SK-N-SH (cell line): ENCODE measurements around the gene C10orf90. TPM values are rescaled to one million over a fixed set of nuclear protein-coding genes. Genes with fewer than 3 reads are reported as not detected.

ENCODE experiments used
- CTCF ChIA-PET: fragments of 300-600, 350-600 bp; formaldehyde crosslinking; extraction: SDS; loops from one replicate; lab custom pipeline; 2021; lab: Yijun Ruan, JAX
- POLR2A ChIA-PET: fragments of 350-600 bp; sonication (Branson Sonifier 250); formaldehyde crosslinking; extraction: SDS; loops from one replicate; lab custom pipeline; 2020; ENCODE audit warnings: antibody characterized with exemption, inconsistent platforms; lab: Yijun Ruan, JAX
- DNase-seq: peaks from one replicate; pipeline ENCODE4 v3.0.0; 2012
- H2AFZ ChIP-seq: fragments of 200-600 bp; sonication (generic); 2 replicates; pipeline ENCODE4 v1.8.1; 2016; ENCODE audit warnings: antibody characterized with exemption, mild to moderate bottlenecking, low read depth
- H3F3A ChIP-seq: fragments of 200-600 bp; sonication (generic); replicated peaks from 2 replicates; pipeline ENCODE3; 2016; ENCODE audit warnings: antibody characterized with exemption, mild to moderate bottlenecking; ENCODE audit not compliant: insufficient read depth
- H3K27ac ChIP-seq, 2 experiments: fragments of 200-500 bp in 1 of 2; fragments of 200-600 bp in 1 of 2; sonication (Bioruptor generic) in 1 of 2; sonication (generic), shearing (Covaris generic) in 1 of 2; 2 replicates each; pipeline versions ENCODE4 v1.5.1 to v1.6.1; 2014 to 2016; ENCODE audit warnings: low read depth in 2 of 2, inconsistent platforms in 1 of 2, low read length in 1 of 2, mild to moderate bottlenecking in 1 of 2, mixed read lengths in 1 of 2
- H3K27me3 ChIP-seq: fragments of 200-600 bp; sonication (generic), shearing (Covaris generic); 2 replicates; pipeline ENCODE4 v1.6.1; 2016; ENCODE audit warnings: mixed run types; ENCODE audit not compliant: insufficient read depth
- H3K36me3 ChIP-seq, 2 experiments: fragments of 200-500 bp in 1 of 2; fragments of 200-600 bp in 1 of 2; sonication (Bioruptor generic) in 1 of 2; sonication (generic) in 1 of 2; replicated peaks in 1 of 2; 2 replicates each; pipeline versions ENCODE3 to v1.5.1; 2014 to 2016; ENCODE audit warnings: low read length in 1 of 2, mild to moderate bottlenecking in 1 of 2; ENCODE audit not compliant: insufficient read depth in 2 of 2, control insufficient read depth in 1 of 2
- H3K4me1 ChIP-seq, 2 experiments: fragments of 200-500 bp in 1 of 2; fragments of 200-600 bp in 1 of 2; sonication (Bioruptor generic) in 1 of 2; sonication (generic), shearing (Covaris generic) in 1 of 2; 2 replicates each; pipeline versions ENCODE4 v1.5.1 to v1.6.1; 2014 to 2016; ENCODE audit warnings: low read depth in 1 of 2, low read length in 1 of 2, mixed run types in 1 of 2; ENCODE audit not compliant: insufficient read depth in 2 of 2, control insufficient read depth in 1 of 2
- H3K4me2 ChIP-seq: fragments of 200-600 bp; sonication (generic), shearing (Covaris generic); 2 replicates; pipeline ENCODE4 v1.6.1; 2017; ENCODE audit warnings: mixed run types
- H3K4me3 ChIP-seq, 2 experiments: fragments of 200-500 bp in 1 of 2; fragments of 200-600 bp in 1 of 2; sonication (Bioruptor generic) in 1 of 2; sonication (generic), shearing (Covaris generic) in 1 of 2; 2 replicates each; pipeline versions ENCODE4 v1.5.1 to v1.8.1; 2014 to 2016; ENCODE audit warnings: low read depth in 2 of 2, inconsistent platforms in 1 of 2, low read length in 1 of 2, mild to moderate bottlenecking in 1 of 2, mixed read lengths in 1 of 2, moderate library complexity in 1 of 2
- H3K79me2 ChIP-seq: fragments of 200-600 bp; sonication (generic); 2 replicates; pipeline ENCODE4 v1.8.1; 2017; ENCODE audit warnings: mild to moderate bottlenecking; ENCODE audit not compliant: insufficient read depth
- H3K9ac ChIP-seq: fragments of 200-600 bp; sonication (generic); 2 replicates; pipeline ENCODE4 v1.6.1; 2017; ENCODE audit warnings: mixed run types
- H3K9me2 ChIP-seq: fragments of 200-600 bp; sonication (generic); 2 replicates; pipeline ENCODE4 v1.6.1; 2017; ENCODE audit warnings: mixed run types
- H3K9me3 ChIP-seq: fragments of 200-600 bp; sonication (generic); 2 replicates; pipeline ENCODE4 v1.6.1; 2017; ENCODE audit warnings: mixed run types, mild to moderate bottlenecking, moderate library complexity
- H4K20me1 ChIP-seq: fragments of 200-600 bp; sonication (generic); 2 replicates; pipeline ENCODE4 v1.6.1; 2017; ENCODE audit warnings: mild to moderate bottlenecking, mixed run types; ENCODE audit not compliant: insufficient read depth
- CHD2 ChIP-seq: fragments of 150-350 bp; IDR thresholded peaks from 2 replicates; pipeline ENCODE4 v1.6.1; 2018; ENCODE audit warnings: low read length; ENCODE audit not compliant: partially characterized antibody
- ELF1 ChIP-seq: IDR thresholded peaks from 2 replicates; pipeline ENCODE4 v1.4.0; 2012
- EP300 ChIP-seq, 2 experiments: IDR thresholded peaks; 2 replicates each; pipeline versions ENCODE4 v1.4.0 to v1.6.1; 2012; ENCODE audit warnings: borderline replicate concordance in 1 of 2, low read depth in 1 of 2, low read length in 1 of 2
- FOSL2 ChIP-seq: IDR thresholded peaks from 2 replicates; pipeline ENCODE4 v1.4.0; 2012; ENCODE audit warnings: low read depth, mild to moderate bottlenecking, moderate library complexity, borderline replicate concordance
- FOXM1 ChIP-seq: IDR thresholded peaks from 2 replicates; pipeline ENCODE4 v1.4.0; 2012; ENCODE audit warnings: low read depth, mild to moderate bottlenecking
- GABPA ChIP-seq: IDR thresholded peaks from 2 replicates; pipeline ENCODE4 v1.4.0; 2012; ENCODE audit warnings: low read depth, mild to moderate bottlenecking
- GATA2 ChIP-seq: sonication (generic); formaldehyde crosslinking; IDR thresholded peaks from 2 replicates; pipeline ENCODE4 v1.5.0; 2020; ENCODE audit warnings: mild to moderate bottlenecking, missing genetic modification reagents
- MXI1 ChIP-seq: IDR thresholded peaks from 2 replicates; pipeline ENCODE4 v1.6.1; 2012; ENCODE audit warnings: mild to moderate bottlenecking, low read depth, low read length, improper control_type of control experiment
- RCOR1 ChIP-seq: fragments of 150-350 bp; IDR thresholded peaks from 2 replicates; pipeline ENCODE4 v1.6.1; 2017; ENCODE audit warnings: antibody characterized with exemption, low read length
- RFX5 ChIP-seq: IDR thresholded peaks from 2 replicates; pipeline ENCODE4 v1.6.1; 2012; ENCODE audit warnings: mild to moderate bottlenecking, improper control_type of control experiment, low read length
- SIN3A ChIP-seq: IDR thresholded peaks from 2 replicates; pipeline ENCODE4 v1.6.1; 2012; ENCODE audit warnings: low read depth, mild to moderate bottlenecking, low read length, moderate library complexity, borderline replicate concordance
- SMC3 ChIP-seq: IDR thresholded peaks from 2 replicates; pipeline ENCODE4 v1.6.1; 2012; ENCODE audit warnings: low read depth, low read length, improper control_type of control experiment
- TCF12 ChIP-seq: IDR thresholded peaks from 2 replicates; pipeline ENCODE4 v1.4.0; 2012
- TEAD4 ChIP-seq: IDR thresholded peaks from 2 replicates; pipeline ENCODE4 v1.4.0; 2012; ENCODE audit warnings: mild to moderate bottlenecking, borderline replicate concordance; ENCODE audit not compliant: insufficient read depth
- WGBS: methylation state at CpG from one replicate; pipeline ENCODE4 v1.1.6; 2017; ENCODE audit warnings: low lambda C conversion rate; 5-methylcytosine and 5-hydroxymethylcytosine counted together
- polyA plus RNA-seq, 3 experiments: library from polyadenylated mRNA; depleted of rRNA; stranded (reverse); fragments of >200 nt; gene quantifications; 2 replicates each; pipeline ENCODE4 v1.2.3, GENCODE V29; 2012
- TF ChIP-seq, protein P1 (sequence below): fragments of 150-350 bp; IDR thresholded peaks from 2 replicates; pipeline ENCODE4 v1.6.1; 2016; ENCODE audit warnings: mild to moderate bottlenecking, low read depth, low read length
- TF ChIP-seq, protein P2 (sequence below): IDR thresholded peaks from 2 replicates; pipeline ENCODE4 v1.4.0; 2012; ENCODE audit warnings: low read depth, borderline replicate concordance
- TF ChIP-seq, protein P3 (sequence below): IDR thresholded peaks from 2 replicates; pipeline ENCODE4; 2012

The C10orf90 gene
- polyA plus RNA-seq, 1 of the 3 experiments (the other 2 are of a cell fraction) = 0.21 TPM

DNA sequence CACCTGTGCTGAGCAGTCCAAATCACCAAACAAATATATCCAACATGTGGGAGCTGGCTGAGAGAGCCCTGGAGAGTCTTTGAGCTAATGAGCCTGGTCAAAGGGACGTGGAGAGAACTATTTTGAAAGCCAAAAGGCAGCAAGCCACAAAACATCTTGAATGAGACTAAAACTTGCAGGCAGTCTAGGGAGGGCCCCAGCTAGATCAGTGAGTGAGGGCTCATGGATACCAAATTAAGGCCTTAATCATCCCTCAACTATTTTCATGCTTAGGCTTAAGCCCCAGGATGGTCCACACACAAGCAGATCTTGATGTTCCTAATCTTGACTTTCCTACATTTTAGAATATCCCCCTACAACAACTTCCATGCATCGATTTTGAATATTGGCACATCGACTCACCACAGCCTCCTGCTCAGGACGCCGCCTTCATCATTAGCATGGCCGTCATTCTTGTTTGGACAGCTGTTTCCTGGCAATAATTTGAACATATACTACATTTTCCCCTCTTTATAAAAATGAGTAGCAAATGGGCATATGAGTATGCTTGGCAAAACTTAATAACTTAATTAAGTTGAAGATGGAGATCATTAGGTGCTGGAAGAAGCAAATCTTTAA is 195.3 kb downstream of the C10orf90 start:
- H3K9me2 ChIP-seq = no peaks in the 10 kb centered on the region
- H3K36me3 ChIP-seq = no peaks in the 10 kb centered on the region
- no peak overlapping the region for H3K9ac ChIP-seq
- no peak overlapping the region for H2AFZ ChIP-seq
- H4K20me1 ChIP-seq = no peaks in the 10 kb centered on the region
- no peaks in the 10 kb centered on the region for H3F3A ChIP-seq
- no peaks in the 10 kb centered on the region for H3K79me2 ChIP-seq
- TF ChIP-seq RFX5 (no peak), SIN3A (no peak), MXI1 (no peak), GATA2 (CRISPR knock-in tag) (no peak), FOSL2 (no peak), TEAD4 (no peak), SMC3 (no peak), CHD2 (no peak), ELF1 (no peak), RCOR1 (no peak), GABPA (no peak), EP300 (IDR thresholded peaks at IDR 0.05; ENCODE audit: borderline replicate concordance in 1 of 2, low read depth in 1 of 2, low read length in 1 of 2) (no peak), FOXM1 (no peak), TCF12 (no peak)
- TF ChIP-seq, protein P1, sequence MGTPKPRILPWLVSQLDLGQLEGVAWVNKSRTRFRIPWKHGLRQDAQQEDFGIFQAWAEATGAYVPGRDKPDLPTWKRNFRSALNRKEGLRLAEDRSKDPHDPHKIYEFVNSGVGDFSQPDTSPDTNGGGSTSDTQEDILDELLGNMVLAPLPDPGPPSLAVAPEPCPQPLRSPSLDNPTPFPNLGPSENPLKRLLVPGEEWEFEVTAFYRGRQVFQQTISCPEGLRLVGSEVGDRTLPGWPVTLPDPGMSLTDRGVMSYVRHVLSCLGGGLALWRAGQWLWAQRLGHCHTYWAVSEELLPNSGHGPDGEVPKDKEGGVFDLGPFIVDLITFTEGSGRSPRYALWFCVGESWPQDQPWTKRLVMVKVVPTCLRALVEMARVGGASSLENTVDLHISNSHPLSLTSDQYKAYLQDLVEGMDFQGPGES = no peak
- TF ChIP-seq, protein P2, sequence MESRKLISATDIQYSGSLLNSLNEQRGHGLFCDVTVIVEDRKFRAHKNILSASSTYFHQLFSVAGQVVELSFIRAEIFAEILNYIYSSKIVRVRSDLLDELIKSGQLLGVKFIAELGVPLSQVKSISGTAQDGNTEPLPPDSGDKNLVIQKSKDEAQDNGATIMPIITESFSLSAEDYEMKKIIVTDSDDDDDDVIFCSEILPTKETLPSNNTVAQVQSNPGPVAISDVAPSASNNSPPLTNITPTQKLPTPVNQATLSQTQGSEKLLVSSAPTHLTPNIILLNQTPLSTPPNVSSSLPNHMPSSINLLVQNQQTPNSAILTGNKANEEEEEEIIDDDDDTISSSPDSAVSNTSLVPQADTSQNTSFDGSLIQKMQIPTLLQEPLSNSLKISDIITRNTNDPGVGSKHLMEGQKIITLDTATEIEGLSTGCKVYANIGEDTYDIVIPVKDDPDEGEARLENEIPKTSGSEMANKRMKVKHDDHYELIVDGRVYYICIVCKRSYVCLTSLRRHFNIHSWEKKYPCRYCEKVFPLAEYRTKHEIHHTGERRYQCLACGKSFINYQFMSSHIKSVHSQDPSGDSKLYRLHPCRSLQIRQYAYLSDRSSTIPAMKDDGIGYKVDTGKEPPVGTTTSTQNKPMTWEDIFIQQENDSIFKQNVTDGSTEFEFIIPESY = no peak
- TF ChIP-seq, protein P3, sequence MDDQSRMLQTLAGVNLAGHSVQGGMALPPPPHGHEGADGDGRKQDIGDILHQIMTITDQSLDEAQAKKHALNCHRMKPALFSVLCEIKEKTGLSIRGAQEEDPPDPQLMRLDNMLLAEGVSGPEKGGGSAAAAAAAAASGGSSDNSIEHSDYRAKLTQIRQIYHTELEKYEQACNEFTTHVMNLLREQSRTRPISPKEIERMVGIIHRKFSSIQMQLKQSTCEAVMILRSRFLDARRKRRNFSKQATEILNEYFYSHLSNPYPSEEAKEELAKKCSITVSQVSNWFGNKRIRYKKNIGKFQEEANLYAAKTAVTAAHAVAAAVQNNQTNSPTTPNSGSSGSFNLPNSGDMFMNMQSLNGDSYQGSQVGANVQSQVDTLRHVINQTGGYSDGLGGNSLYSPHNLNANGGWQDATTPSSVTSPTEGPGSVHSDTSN = no peak
- WGBS = 79% methylated on average over 6 of the region's 6 CpGs
- H3K9me3 ChIP-seq = no peaks in the 10 kb centered on the region
- ChIA-PET CTCF (no interaction called here), POLR2A (no interaction called here)
- H3K27ac ChIP-seq = no peak overlapping the region
- H3K4me1 ChIP-seq = no peaks in the 10 kb centered on the region
- no peak for DNase-seq
- no peak overlapping the region for H3K4me3 ChIP-seq
- H3K27me3 ChIP-seq = peaks cover 7% of the 10 kb centered on the region; the same call in 1 of the 2 replicates
- no peak overlapping the region for H3K4me2 ChIP-seq
